ENCODE measurements around the gene IGSF6. TPM values are rescaled to one million over a fixed set of nuclear protein-coding genes. Genes with fewer than 3 reads are reported as not detected.

The IGSF6 gene
- total RNA-seq, 1 experiment from 2014 or later: 0.36 TPM

GRCh38 chr16:21698169-21699032 lies 46.0 kb upstream of the IGSF6 start:
- H3K9me2 ChIP-seq (replicated peaks; ENCODE audit: low read length): no peaks in the 10 kb centered on the region
- intact Hi-C loops (cut with micrococcal nuclease): no loop called here
- no peak overlapping the region for H3K4me3 ChIP-seq (ENCODE audit: low read length)
- H3K4me2 ChIP-seq (ENCODE audit: low read length): no peak overlapping the region
- no peak overlapping the region for H2AFZ ChIP-seq (ENCODE audit: low read length)
- ATAC-seq (no peak), DNase-seq (no peak)
- TF ChIP-seq CTCF (conservative IDR thresholded peaks at IDR 0.05; ENCODE audit: low read depth, low read length): no peak
- TF ChIP-seq EZH2 (IDR thresholded peaks at IDR 0.05; ENCODE audit: low read length, unreplicated experiment): no peak
- TF ChIP-seq EZH2phosphoT487 (IDR thresholded peaks at IDR 0.05; ENCODE audit: borderline replicate concordance, low read length): no peak
- H3K9me3 ChIP-seq (ENCODE audit: low read length): no peaks in the 10 kb centered on the region
- ChIA-PET CTCF (no interaction called here), POLR2A (ENCODE audit: unreplicated experiment) (no interaction called here)
- no peaks in the 10 kb centered on the region for H4K20me1 ChIP-seq (ENCODE audit: low read length)
- H3K36me3 ChIP-seq (ENCODE audit: low read depth, low read length): no peaks in the 10 kb centered on the region
- BruUV-seq (replicated peaks): no TSS peak
- no peak overlapping the region for H3K9ac ChIP-seq (ENCODE audit: low read length)
- H3K27ac ChIP-seq (ENCODE audit: low read length): no peak overlapping the region
- H3K4me1 ChIP-seq (ENCODE audit: insufficient read depth, low read length): no peaks in the 10 kb centered on the region
- no peaks in the 10 kb centered on the region for H3K79me2 ChIP-seq (ENCODE audit: low read length)
- H3K27me3 ChIP-seq (ENCODE audit: low read length): no peaks in the 10 kb centered on the region
- no peaks in the 10 kb centered on the region for H3F3A ChIP-seq (ENCODE audit: low read length, unreplicated experiment)

- no peaks in the 10 kb centered on the region for H3K27me3 ChIP-seq (ENCODE audit: low read length)
Measured at GRCh38 chr16:21697032-21697431, 44.6 kb upstream of the IGSF6 start.

More at GRCh38 chr16:21697032-21697431, 44.6 kb upstream of the IGSF6 start:
- Histone ChIP-seq H3K9me2 (replicated peaks; ENCODE audit: low read length) (no peaks in the 10 kb centered on the region), H2AFZ (ENCODE audit: low read length) (no peak overlapping the region), H4K20me1 (ENCODE audit: low read length) (no peaks in the 10 kb centered on the region), H3K79me2 (ENCODE audit: low read length) (no peaks in the 10 kb centered on the region), H3K4me3 (ENCODE audit: low read length) (no peak overlapping the region), H3F3A (ENCODE audit: low read length, unreplicated experiment) (no peaks in the 10 kb centered on the region), H3K4me2 (ENCODE audit: low read length) (no peak overlapping the region), H3K36me3 (ENCODE audit: low read depth, low read length) (no peaks in the 10 kb centered on the region), H3K9ac (ENCODE audit: low read length) (no peak overlapping the region), H3K27ac (ENCODE audit: low read length) (no peak overlapping the region), H3K4me1 (ENCODE audit: insufficient read depth, low read length) (no peaks in the 10 kb centered on the region), H3K9me3 (ENCODE audit: low read length) (no peaks in the 10 kb centered on the region)
- intact Hi-C loops (cut with micrococcal nuclease): no loop called here
- DNase-seq (no peak), ATAC-seq (no peak)
- BruUV-seq (replicated peaks): no TSS peak
- ChIA-PET POLR2A (ENCODE audit: unreplicated experiment) (interaction anchor here (0.6 kb wide), 1 partner anchor 89 kb away, joined by 3 read pairs; no protein-coding TSS in a partner anchor), CTCF (interaction anchor here (0.6 kb wide), 1 partner anchor 1023 kb away, joined by 5 read pairs; no protein-coding TSS in a partner anchor)
- no peak for TF ChIP-seq CTCF (conservative IDR thresholded peaks at IDR 0.05; ENCODE audit: low read depth, low read length)
- TF ChIP-seq EZH2phosphoT487 (IDR thresholded peaks at IDR 0.05; ENCODE audit: borderline replicate concordance, low read length): no peak
- TF ChIP-seq EZH2 (IDR thresholded peaks at IDR 0.05; ENCODE audit: low read length, unreplicated experiment): no peak
